Measurements from ENCODE around the gene GSKIP.

Gene GSKIP

DNA sequence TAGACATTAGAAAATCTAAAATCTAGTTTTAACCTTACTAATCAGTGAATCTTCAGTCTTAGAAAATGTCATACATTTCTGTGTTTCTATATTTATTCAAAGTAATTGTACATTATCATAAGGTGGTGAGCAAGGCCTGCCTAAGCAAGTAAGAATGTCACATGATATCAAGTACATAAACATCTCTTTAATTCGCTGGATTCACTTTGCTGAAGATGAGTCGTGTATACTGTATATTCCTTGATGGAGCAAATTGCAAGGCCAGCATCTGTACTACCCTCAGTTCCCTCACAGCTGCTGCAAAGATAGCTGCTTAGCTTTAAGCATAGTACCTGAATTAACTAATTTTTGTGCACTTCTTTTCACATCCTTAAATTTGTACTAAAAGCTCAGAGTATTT is 20.1 kb downstream of the GSKIP start:
- ChIA-PET POLR2A (no interaction called here), CTCF (interaction anchor here (0.9 to 1.2 kb wide), 2 partner anchors 19 to 86 kb away, joined by 3 to 4 read pairs; no protein-coding TSS in a partner anchor)
- no peaks in the 10 kb centered on the region for H3K9me3 ChIP-seq (ENCODE audit: control insufficient read depth, insufficient read depth, low read depth, low read length)
- peaks cover 14 to 33% of the 10 kb centered on the region in 2 experiments for H3K36me3 ChIP-seq (ENCODE audit: control insufficient read depth in 2 of 2, insufficient read depth in 1 of 2, low read length in 2 of 2)
- H3K4me1 ChIP-seq (ENCODE audit: control insufficient read depth, insufficient read depth, low read length) = no peaks in the 10 kb centered on the region
- TF ChIP-seq, protein P1, sequence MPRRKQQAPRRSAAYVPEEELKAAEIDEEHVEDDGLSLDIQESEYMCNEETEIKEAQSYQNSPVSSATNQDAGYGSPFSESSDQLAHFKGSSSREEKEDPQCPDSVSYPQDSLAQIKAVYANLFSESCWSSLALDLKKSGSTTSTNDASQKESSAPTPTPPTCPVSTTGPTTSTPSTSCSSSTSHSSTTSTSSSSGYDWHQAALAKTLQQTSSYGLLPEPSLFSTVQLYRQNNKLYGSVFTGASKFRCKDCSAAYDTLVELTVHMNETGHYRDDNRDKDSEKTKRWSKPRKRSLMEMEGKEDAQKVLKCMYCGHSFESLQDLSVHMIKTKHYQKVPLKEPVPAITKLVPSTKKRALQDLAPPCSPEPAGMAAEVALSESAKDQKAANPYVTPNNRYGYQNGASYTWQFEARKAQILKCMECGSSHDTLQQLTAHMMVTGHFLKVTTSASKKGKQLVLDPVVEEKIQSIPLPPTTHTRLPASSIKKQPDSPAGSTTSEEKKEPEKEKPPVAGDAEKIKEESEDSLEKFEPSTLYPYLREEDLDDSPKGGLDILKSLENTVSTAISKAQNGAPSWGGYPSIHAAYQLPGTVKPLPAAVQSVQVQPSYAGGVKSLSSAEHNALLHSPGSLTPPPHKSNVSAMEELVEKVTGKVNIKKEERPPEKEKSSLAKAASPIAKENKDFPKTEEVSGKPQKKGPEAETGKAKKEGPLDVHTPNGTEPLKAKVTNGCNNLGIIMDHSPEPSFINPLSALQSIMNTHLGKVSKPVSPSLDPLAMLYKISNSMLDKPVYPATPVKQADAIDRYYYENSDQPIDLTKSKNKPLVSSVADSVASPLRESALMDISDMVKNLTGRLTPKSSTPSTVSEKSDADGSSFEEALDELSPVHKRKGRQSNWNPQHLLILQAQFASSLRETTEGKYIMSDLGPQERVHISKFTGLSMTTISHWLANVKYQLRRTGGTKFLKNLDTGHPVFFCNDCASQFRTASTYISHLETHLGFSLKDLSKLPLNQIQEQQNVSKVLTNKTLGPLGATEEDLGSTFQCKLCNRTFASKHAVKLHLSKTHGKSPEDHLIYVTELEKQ (tag by site-specific recombination; IDR thresholded peaks at IDR 0.05; ENCODE audit: borderline replicate concordance) = no peak
- TF ChIP-seq, protein P2, sequence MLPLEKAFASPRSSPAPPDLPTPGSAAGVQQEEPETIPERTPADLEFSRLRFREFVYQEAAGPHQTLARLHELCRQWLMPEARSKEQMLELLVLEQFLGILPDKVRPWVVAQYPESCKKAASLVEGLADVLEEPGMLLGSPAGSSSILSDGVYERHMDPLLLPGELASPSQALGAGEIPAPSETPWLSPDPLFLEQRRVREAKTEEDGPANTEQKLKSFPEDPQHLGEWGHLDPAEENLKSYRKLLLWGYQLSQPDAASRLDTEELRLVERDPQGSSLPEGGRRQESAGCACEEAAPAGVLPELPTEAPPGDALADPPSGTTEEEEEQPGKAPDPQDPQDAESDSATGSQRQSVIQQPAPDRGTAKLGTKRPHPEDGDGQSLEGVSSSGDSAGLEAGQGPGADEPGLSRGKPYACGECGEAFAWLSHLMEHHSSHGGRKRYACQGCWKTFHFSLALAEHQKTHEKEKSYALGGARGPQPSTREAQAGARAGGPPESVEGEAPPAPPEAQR (tag by site-specific recombination; IDR thresholded peaks at IDR 0.05) = no peak
- TF ChIP-seq ZNF211 (tag by site-specific recombination; IDR thresholded peaks at IDR 0.05; ENCODE audit: low read depth) = no peak
- TF ChIP-seq ZNF202 (tag by site-specific recombination; IDR thresholded peaks at IDR 0.05; ENCODE audit: borderline replicate concordance) = no peak
- TF ChIP-seq GLI4 (tag by site-specific recombination; IDR thresholded peaks at IDR 0.05) = no peak
- TF ChIP-seq ZNF707 (tag by site-specific recombination; IDR thresholded peaks at IDR 0.05) = no peak
- TF ChIP-seq ZNF324 (tag by site-specific recombination; IDR thresholded peaks at IDR 0.05) = no peak
- TF ChIP-seq, protein P3, sequence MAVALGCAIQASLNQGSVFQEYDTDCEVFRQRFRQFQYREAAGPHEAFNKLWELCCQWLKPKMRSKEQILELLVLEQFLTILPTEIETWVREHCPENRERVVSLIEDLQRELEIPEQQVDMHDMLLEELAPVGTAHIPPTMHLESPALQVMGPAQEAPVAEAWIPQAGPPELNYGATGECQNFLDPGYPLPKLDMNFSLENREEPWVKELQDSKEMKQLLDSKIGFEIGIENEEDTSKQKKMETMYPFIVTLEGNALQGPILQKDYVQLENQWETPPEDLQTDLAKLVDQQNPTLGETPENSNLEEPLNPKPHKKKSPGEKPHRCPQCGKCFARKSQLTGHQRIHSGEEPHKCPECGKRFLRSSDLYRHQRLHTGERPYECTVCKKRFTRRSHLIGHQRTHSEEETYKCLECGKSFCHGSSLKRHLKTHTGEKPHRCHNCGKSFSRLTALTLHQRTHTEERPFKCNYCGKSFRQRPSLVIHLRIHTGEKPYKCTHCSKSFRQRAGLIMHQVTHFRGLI (tag by site-specific recombination; IDR thresholded peaks at IDR 0.05) = no peak
- no peak for TF ChIP-seq YY2 (tag by site-specific recombination; IDR thresholded peaks at IDR 0.05)
- no peak for TF ChIP-seq REPIN1 (tag by site-specific recombination; IDR thresholded peaks at IDR 0.05; ENCODE audit: low read depth)
- TF ChIP-seq ZNF677 (tag by site-specific recombination; IDR thresholded peaks at IDR 0.05) = no peak
- H3K4me3 ChIP-seq (ENCODE audit: low read depth, low read length) = no peak overlapping the region
- no peak overlapping the region for H3K27ac ChIP-seq (ENCODE audit: extremely low read depth, low read depth, low read length)

DNA sequence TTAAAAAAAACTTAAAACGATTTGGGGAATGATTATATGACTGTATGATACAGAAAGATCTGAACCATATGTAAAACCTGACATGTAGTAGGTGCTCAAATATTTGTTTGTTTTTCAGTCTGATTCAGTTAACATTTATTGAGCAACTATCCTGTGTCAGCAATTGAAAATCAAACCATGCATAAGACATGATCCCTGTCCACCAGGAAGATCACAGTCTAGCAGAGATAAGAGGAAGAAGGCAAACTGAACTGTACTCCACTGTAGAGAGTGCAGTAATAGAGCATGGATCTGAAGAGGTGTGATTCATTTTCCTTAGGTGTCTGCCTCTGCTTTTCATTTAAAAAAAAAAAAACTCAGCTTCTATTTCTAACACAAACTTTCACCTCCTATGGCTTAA is 20.7 kb downstream of the GSKIP start:
- Histone ChIP-seq H3K9me3 (ENCODE audit: control insufficient read depth, insufficient read depth, low read depth, low read length) (no peaks in the 10 kb centered on the region), H3K4me1 (ENCODE audit: control insufficient read depth, insufficient read depth, low read length) (no peaks in the 10 kb centered on the region), H3K36me3 (ENCODE audit: control insufficient read depth in 2 of 2, insufficient read depth in 1 of 2, low read length in 2 of 2) (peaks cover 14 to 33% of the 10 kb centered on the region in 2 experiments)

DNA sequence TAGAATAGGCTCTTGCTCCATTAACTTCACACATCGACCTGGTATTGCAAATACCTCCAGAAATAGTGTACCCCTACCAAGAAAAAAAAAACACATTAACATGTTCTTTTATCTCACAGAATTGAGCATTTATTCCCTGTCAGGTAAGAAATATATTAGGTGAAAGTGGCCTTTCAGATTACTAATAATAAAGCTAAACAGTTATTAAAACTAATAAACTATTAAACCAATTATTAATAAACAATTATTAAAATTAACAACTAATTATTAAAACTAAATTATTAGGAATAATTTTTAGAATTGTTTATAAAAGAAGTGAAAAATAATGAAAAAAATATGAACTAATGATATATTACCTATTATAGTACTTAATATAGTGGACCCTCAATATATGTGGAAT is 21.4 kb downstream of the GSKIP start:
- CTCF ChIA-PET = no interaction called here
- Histone ChIP-seq H3K36me3 (ENCODE audit: control insufficient read depth in 2 of 2, insufficient read depth in 1 of 2, low read length in 2 of 2) (peaks cover 14 to 33% of the 10 kb centered on the region in 2 experiments), H3K27ac (ENCODE audit: extremely low read depth, low read depth, low read length) (no peak overlapping the region), H3K4me3 (ENCODE audit: low read depth, low read length) (no peak overlapping the region), H3K9me3 (ENCODE audit: control insufficient read depth, insufficient read depth, low read depth, low read length) (no peaks in the 10 kb centered on the region), H3K4me1 (ENCODE audit: control insufficient read depth, insufficient read depth, low read length) (no peaks in the 10 kb centered on the region)
- TF ChIP-seq, protein P4, sequence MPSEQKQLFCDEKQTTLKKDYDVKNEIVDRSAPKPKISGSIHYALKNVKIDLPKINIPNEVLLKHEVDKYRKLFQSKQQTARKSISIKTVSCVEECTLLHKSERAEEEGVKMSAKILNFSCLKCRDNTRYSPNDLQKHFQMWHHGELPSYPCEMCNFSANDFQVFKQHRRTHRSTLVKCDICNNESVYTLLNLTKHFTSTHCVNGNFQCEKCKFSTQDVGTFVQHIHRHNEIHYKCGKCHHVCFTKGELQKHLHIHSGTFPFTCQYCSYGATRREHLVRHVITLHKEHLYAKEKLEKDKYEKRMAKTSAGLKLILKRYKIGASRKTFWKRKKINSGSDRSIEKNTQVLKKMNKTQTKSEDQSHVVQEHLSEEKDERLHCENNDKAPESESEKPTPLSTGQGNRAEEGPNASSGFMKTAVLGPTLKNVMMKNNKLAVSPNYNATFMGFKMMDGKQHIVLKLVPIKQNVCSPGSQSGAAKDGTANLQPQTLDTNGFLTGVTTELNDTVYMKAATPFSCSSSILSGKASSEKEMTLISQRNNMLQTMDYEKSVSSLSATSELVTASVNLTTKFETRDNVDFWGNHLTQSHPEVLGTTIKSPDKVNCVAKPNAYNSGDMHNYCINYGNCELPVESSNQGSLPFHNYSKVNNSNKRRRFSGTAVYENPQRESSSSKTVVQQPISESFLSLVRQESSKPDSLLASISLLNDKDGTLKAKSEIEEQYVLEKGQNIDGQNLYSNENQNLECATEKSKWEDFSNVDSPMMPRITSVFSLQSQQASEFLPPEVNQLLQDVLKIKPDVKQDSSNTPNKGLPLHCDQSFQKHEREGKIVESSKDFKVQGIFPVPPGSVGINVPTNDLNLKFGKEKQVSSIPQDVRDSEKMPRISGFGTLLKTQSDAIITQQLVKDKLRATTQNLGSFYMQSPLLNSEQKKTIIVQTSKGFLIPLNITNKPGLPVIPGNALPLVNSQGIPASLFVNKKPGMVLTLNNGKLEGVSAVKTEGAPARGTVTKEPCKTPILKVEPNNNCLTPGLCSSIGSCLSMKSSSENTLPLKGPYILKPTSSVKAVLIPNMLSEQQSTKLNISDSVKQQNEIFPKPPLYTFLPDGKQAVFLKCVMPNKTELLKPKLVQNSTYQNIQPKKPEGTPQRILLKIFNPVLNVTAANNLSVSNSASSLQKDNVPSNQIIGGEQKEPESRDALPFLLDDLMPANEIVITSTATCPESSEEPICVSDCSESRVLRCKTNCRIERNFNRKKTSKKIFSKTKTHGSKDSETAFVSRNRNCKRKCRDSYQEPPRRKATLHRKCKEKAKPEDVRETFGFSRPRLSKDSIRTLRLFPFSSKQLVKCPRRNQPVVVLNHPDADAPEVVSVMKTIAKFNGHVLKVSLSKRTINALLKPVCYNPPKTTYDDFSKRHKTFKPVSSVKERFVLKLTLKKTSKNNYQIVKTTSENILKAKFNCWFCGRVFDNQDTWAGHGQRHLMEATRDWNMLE (tag by site-specific recombination; conservative IDR thresholded peaks at IDR 0.05; ENCODE audit: low read depth) = no peak
- peak; percentile 29; the same call in 1 of the 2 replicates for TF ChIP-seq BCL11B (tag by site-specific recombination; IDR thresholded peaks at IDR 0.05; ENCODE audit: low read depth)
- POLR2A ChIA-PET = no interaction called here

More for the DNA sequence above, 20.7 kb downstream of the GSKIP start:
- Histone ChIP-seq H3K4me3 (ENCODE audit: low read depth, low read length) (no peak overlapping the region), H3K27ac (ENCODE audit: extremely low read depth, low read depth, low read length) (no peak overlapping the region)
- ChIA-PET POLR2A (no interaction called here), CTCF (interaction anchor here (1.2 kb wide), 1 partner anchor 87 kb away, joined by 3 read pairs; no protein-coding TSS in a partner anchor)
- TF ChIP-seq ZNF664 (tag by site-specific recombination; IDR thresholded peaks at IDR 0.05) = peak; percentile 74
- TF ChIP-seq, protein P5, sequence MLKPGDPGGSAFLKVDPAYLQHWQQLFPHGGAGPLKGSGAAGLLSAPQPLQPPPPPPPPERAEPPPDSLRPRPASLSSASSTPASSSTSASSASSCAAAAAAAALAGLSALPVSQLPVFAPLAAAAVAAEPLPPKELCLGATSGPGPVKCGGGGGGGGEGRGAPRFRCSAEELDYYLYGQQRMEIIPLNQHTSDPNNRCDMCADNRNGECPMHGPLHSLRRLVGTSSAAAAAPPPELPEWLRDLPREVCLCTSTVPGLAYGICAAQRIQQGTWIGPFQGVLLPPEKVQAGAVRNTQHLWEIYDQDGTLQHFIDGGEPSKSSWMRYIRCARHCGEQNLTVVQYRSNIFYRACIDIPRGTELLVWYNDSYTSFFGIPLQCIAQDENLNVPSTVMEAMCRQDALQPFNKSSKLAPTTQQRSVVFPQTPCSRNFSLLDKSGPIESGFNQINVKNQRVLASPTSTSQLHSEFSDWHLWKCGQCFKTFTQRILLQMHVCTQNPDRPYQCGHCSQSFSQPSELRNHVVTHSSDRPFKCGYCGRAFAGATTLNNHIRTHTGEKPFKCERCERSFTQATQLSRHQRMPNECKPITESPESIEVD (tag by site-specific recombination; IDR thresholded peaks at IDR 0.05) = no peak
